ENCODE measurements around the gene BDKRB1. TPM values are rescaled to one million over a fixed set of nuclear protein-coding genes. Genes with fewer than 3 reads are reported as not detected.

BDKRB1 gene
- total and polyA plus RNA-seq, 9 of the 15 experiments (the other 6 are each of a cell fraction or from before 2014, with no cell fraction given), result 0.06 to 0.23 (median 0.09) TPM; not detected in 1

GRCh38 chr14:96243785-96244184 lies 12.2 kb upstream of the BDKRB1 start:
- POLR2A ChIA-PET, result no interaction called here
- CTCF ChIA-PET (ENCODE audit: low intra/inter-chr PET ratio), result no interaction called here

More at GRCh38 chr14:96243785-96244184, 12.2 kb upstream of the BDKRB1 start:
- Histone ChIP-seq H4K20me1 (replicated peaks; ENCODE audit: control insufficient read depth, insufficient read depth, low read length) (no peaks in the 10 kb centered on the region), H2AFZ (ENCODE audit: low read depth, low read length) (no peak overlapping the region), H3K9ac (ENCODE audit: insufficient read depth in 1 of 2, low read depth in 2 of 2, low read length in 2 of 2) (no peak overlapping the region), H3K4me2 (ENCODE audit: insufficient read depth, low read length) (no peak overlapping the region), H3K27ac (ENCODE audit: extremely low read depth, low read depth, low read length) (no peak overlapping the region), H3K27me3 (ENCODE audit: control insufficient read depth in 2 of 2, insufficient read depth in 2 of 2, low read length in 2 of 2) (peaks cover 0 to 16% of the 10 kb centered on the region in 2 experiments; a peak in 3 of 5 replicates), H3K36me3 (ENCODE audit: control insufficient read depth, insufficient read depth, low read length) (no peaks in the 10 kb centered on the region), H3K4me1 (replicated peaks in 1 of 2; ENCODE audit: control insufficient read depth in 2 of 2, insufficient read depth in 2 of 2, low read length in 2 of 2) (no peaks in the 10 kb centered on the region), H3K4me3 (no peak overlapping the region), H3K9me1 (ENCODE audit: control insufficient read depth, insufficient read depth, low read length) (no peaks in the 10 kb centered on the region), H3K9me3 (replicated peaks; ENCODE audit: control insufficient read depth, insufficient read depth, low read depth, low read length) (no peaks in the 10 kb centered on the region), H3K79me2 (ENCODE audit: control insufficient read depth, insufficient read depth, low read length) (no peaks in the 10 kb centered on the region)
- TF ChIP-seq ELF1 (tag; IDR thresholded peaks at IDR 0.05) (no peak), JUN (IDR thresholded peaks at IDR 0.05; ENCODE audit: borderline replicate concordance, low read depth, low read length) (no peak), JUN (CRISPR knock-in tag; IDR thresholded peaks at IDR 0.05; ENCODE audit: borderline replicate concordance) (no peak), TCF7L2 (IDR thresholded peaks at IDR 0.05; ENCODE audit: low read depth, low read length) (no peak), ETV6 (IDR thresholded peaks at IDR 0.05; ENCODE audit: borderline replicate concordance in 1 of 2, low read depth in 2 of 2, low read length in 1 of 2) (no peak), ETV6 (CRISPR knock-in tag; IDR thresholded peaks at IDR 0.05; ENCODE audit: borderline replicate concordance) (no peak), GABPA (tag; conservative IDR thresholded peaks at IDR 0.05; ENCODE audit: low read depth) (no peak), TBL1XR1 (IDR thresholded peaks at IDR 0.05; ENCODE audit: low read length in 2 of 2) (no peak), ZNF253 (CRISPR knock-in tag; conservative IDR thresholded peaks at IDR 0.05) (no peak), HDAC6 (IDR thresholded peaks at IDR 0.05; ENCODE audit: low read depth, low read length) (no peak), HNRNPH1 (optimal IDR thresholded peaks at IDR 0.05; ENCODE audit: low read depth, low read length) (no peak), ZNF134 (CRISPR knock-in tag; conservative IDR thresholded peaks at IDR 0.05) (no peak), KLF10 (CRISPR knock-in tag; IDR thresholded peaks at IDR 0.05) (no peak), RNF2 (IDR thresholded peaks at IDR 0.05) (no peak), GTF2B (IDR thresholded peaks at IDR 0.05; ENCODE audit: extremely low read depth, insufficient read length) (no peak), E2F4 (CRISPR knock-in tag; IDR thresholded peaks at IDR 0.05; ENCODE audit: low read depth) (no peak), SMC3 (conservative IDR thresholded peaks at IDR 0.05; ENCODE audit: insufficient read depth, low read depth, low read length) (no peak)
- TF ChIP-seq, protein P1, sequence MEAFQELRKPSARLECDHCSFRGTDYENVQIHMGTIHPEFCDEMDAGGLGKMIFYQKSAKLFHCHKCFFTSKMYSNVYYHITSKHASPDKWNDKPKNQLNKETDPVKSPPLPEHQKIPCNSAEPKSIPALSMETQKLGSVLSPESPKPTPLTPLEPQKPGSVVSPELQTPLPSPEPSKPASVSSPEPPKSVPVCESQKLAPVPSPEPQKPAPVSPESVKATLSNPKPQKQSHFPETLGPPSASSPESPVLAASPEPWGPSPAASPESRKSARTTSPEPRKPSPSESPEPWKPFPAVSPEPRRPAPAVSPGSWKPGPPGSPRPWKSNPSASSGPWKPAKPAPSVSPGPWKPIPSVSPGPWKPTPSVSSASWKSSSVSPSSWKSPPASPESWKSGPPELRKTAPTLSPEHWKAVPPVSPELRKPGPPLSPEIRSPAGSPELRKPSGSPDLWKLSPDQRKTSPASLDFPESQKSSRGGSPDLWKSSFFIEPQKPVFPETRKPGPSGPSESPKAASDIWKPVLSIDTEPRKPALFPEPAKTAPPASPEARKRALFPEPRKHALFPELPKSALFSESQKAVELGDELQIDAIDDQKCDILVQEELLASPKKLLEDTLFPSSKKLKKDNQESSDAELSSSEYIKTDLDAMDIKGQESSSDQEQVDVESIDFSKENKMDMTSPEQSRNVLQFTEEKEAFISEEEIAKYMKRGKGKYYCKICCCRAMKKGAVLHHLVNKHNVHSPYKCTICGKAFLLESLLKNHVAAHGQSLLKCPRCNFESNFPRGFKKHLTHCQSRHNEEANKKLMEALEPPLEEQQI (IDR thresholded peaks at IDR 0.05), result no peak
- TF ChIP-seq, protein P2, sequence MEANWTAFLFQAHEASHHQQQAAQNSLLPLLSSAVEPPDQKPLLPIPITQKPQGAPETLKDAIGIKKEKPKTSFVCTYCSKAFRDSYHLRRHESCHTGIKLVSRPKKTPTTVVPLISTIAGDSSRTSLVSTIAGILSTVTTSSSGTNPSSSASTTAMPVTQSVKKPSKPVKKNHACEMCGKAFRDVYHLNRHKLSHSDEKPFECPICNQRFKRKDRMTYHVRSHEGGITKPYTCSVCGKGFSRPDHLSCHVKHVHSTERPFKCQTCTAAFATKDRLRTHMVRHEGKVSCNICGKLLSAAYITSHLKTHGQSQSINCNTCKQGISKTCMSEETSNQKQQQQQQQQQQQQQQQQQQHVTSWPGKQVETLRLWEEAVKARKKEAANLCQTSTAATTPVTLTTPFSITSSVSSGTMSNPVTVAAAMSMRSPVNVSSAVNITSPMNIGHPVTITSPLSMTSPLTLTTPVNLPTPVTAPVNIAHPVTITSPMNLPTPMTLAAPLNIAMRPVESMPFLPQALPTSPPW (CRISPR knock-in tag; IDR thresholded peaks at IDR 0.05), result no peak
- DNase-seq (ENCODE audit: extremely low read depth in 1 of 4, low spot score in 3 of 4), result no peak
- intact Hi-C loops (cut with micrococcal nuclease), result no loop called here
- FAIRE-seq, result no peak
- in situ Hi-C loops (cut with MboI), result no loop called here
- no peak for ATAC-seq
- 0% methylated on average over 3 of the region's 5 CpGs for WGBS (ENCODE audit: insufficient coverage, low coverage, missing lambda C conversion rate)
- BruUV-seq (replicated peaks), result no TSS peak
